ENCODE results near the gene RRBP1. TPM values are rescaled to one million over a fixed set of nuclear protein-coding genes. Genes with fewer than 3 reads are reported as not detected.
"Not testable (repeated sequence)": the region's sequence is repeated elsewhere in the genome, so short reads cannot be mapped to it uniquely, and the experiment has no call there.

Gene RRBP1
- total RNA-seq, 2 experiments from 2014 or later = 55.7 to 59.6 TPM

GRCh38 chr20:17716331-17716730 lies 34.3 kb upstream of the RRBP1 start:
- no peak overlapping the region for H3K4me3 Mint-ChIP-seq
- CTCF ChIA-PET = no interaction called here
- H3K27ac Mint-ChIP-seq = no peak overlapping the region
- H3K36me3 Mint-ChIP-seq = no peaks in the 10 kb centered on the region
- no peak for ATAC-seq
- H3K4me1 Mint-ChIP-seq = no peaks in the 10 kb centered on the region
- no peak for DNase-seq
- H3K27me3 Mint-ChIP-seq = peaks cover 9% of the 10 kb centered on the region
- H3K9me3 Mint-ChIP-seq (ENCODE audit: low read depth) = no peaks in the 10 kb centered on the region

GRCh38 chr20:17715075-17715474 lies 33.0 kb upstream of the RRBP1 start:
- H3K36me3 Mint-ChIP-seq = no peaks in the 10 kb centered on the region
- H3K9me3 Mint-ChIP-seq (ENCODE audit: low read depth) = no peaks in the 10 kb centered on the region
- ATAC-seq (no peak), DNase-seq (no peak)
- no peak overlapping the region for H3K27ac Mint-ChIP-seq
- peaks cover 9% of the 10 kb centered on the region for H3K27me3 Mint-ChIP-seq
- H3K4me1 Mint-ChIP-seq = no peaks in the 10 kb centered on the region
- no peak overlapping the region for H3K4me3 Mint-ChIP-seq
- CTCF ChIA-PET = no interaction called here

GRCh38 chr20:17714597-17714996 lies 32.6 kb upstream of the RRBP1 start:
- DNase-seq (no peak), ATAC-seq (no peak)
- H3K4me1 Mint-ChIP-seq = no peaks in the 10 kb centered on the region
- peaks cover 9% of the 10 kb centered on the region for H3K27me3 Mint-ChIP-seq
- no peak overlapping the region for H3K4me3 Mint-ChIP-seq
- H3K9me3 Mint-ChIP-seq (ENCODE audit: low read depth) = no peaks in the 10 kb centered on the region
- no peaks in the 10 kb centered on the region for H3K36me3 Mint-ChIP-seq
- CTCF ChIA-PET = no interaction called here
- H3K27ac Mint-ChIP-seq = no peak overlapping the region

GRCh38 chr20:17712708-17713107 lies 30.7 kb upstream of the RRBP1 start:
- no peak for DNase-seq
- no peaks in the 10 kb centered on the region for H3K36me3 Mint-ChIP-seq
- no peak overlapping the region for H3K4me3 Mint-ChIP-seq
- no peaks in the 10 kb centered on the region for H3K9me3 Mint-ChIP-seq (ENCODE audit: low read depth)
- peaks cover 3% of the 10 kb centered on the region for H3K27me3 Mint-ChIP-seq
- ATAC-seq = no peak
- H3K27ac Mint-ChIP-seq = no peak overlapping the region
- H3K4me1 Mint-ChIP-seq = no peaks in the 10 kb centered on the region
- CTCF ChIA-PET = interaction anchor here (1.0 kb wide), 1 partner anchor 30 kb away, joined by 3 read pairs; the partner anchor contains the start of gene RRBP1

GRCh38 chr20:17712201-17712600 lies 30.2 kb upstream of the RRBP1 start:
- no peak overlapping the region for H3K4me3 Mint-ChIP-seq
- H3K36me3 Mint-ChIP-seq = no peaks in the 10 kb centered on the region
- peaks cover 3% of the 10 kb centered on the region for H3K27me3 Mint-ChIP-seq
- H3K9me3 Mint-ChIP-seq (ENCODE audit: low read depth) = no peaks in the 10 kb centered on the region
- H3K4me1 Mint-ChIP-seq = no peaks in the 10 kb centered on the region
- no peak for ATAC-seq
- CTCF ChIA-PET = interaction anchor here (1.0 kb wide), 1 partner anchor 30 kb away, joined by 3 read pairs; the partner anchor contains the start of gene RRBP1
- H3K27ac Mint-ChIP-seq = no peak overlapping the region
- no peak for DNase-seq

- no peaks in the 10 kb centered on the region for H3K36me3 Mint-ChIP-seq
- H3K27ac Mint-ChIP-seq = no peak overlapping the region
- H3K9me3 Mint-ChIP-seq (ENCODE audit: low read depth) = no peaks in the 10 kb centered on the region
Observed at GRCh38 chr20:17711267-17711627, 29.2 kb upstream of the RRBP1 start.

GRCh38 chr20:17710379-17711266 lies 28.6 kb upstream of the RRBP1 start:
- Mint-ChIP-seq H3K27me3 (peaks cover 3% of the 10 kb centered on the region), H3K4me1 (no peaks in the 10 kb centered on the region), H3K9me3 (ENCODE audit: low read depth) (no peaks in the 10 kb centered on the region), H3K36me3 (no peaks in the 10 kb centered on the region), H3K4me3 (no peak overlapping the region), H3K27ac (no peak overlapping the region)
- CTCF ChIA-PET = no interaction called here
- DNase-seq (no peak), ATAC-seq (no peak)

More at GRCh38 chr20:17711267-17711627, 29.2 kb upstream of the RRBP1 start:
- DNase-seq = no peak
- Mint-ChIP-seq H3K4me3 (no peak overlapping the region), H3K4me1 (no peaks in the 10 kb centered on the region), H3K27me3 (peaks cover 3% of the 10 kb centered on the region)
- CTCF ChIA-PET = no interaction called here
- ATAC-seq = no peak

GRCh38 chr20:17709361-17710293 lies 27.6 kb upstream of the RRBP1 start:
- DNase-seq (no peak), ATAC-seq (no peak)
- no peak overlapping the region for H3K4me3 Mint-ChIP-seq
- H3K9me3 Mint-ChIP-seq (ENCODE audit: low read depth) = no peaks in the 10 kb centered on the region
- no peak overlapping the region for H3K27ac Mint-ChIP-seq
- CTCF ChIA-PET = interaction anchor here (1.2 kb wide), 1 partner anchor 27 kb away, joined by 3 read pairs; the partner anchor contains the start of gene RRBP1
- no peaks in the 10 kb centered on the region for H3K4me1 Mint-ChIP-seq
- no peaks in the 10 kb centered on the region for H3K36me3 Mint-ChIP-seq
- H3K27me3 Mint-ChIP-seq = peaks cover 3% of the 10 kb centered on the region

- DNase-seq = no peak
- peaks cover 3% of the 10 kb centered on the region for H3K27me3 Mint-ChIP-seq
- no peaks in the 10 kb centered on the region for H3K4me1 Mint-ChIP-seq
- ATAC-seq = no peak
- CTCF ChIA-PET = interaction anchor here (1.2 kb wide), 1 partner anchor 26 kb away, joined by 3 read pairs; the partner anchor contains the start of gene RRBP1
- H3K4me3 Mint-ChIP-seq = no peak overlapping the region
- H3K27ac Mint-ChIP-seq = no peak overlapping the region
- no peaks in the 10 kb centered on the region for H3K36me3 Mint-ChIP-seq
- no peaks in the 10 kb centered on the region for H3K9me3 Mint-ChIP-seq (ENCODE audit: low read depth)
Observed at GRCh38 chr20:17708675-17709360, 26.8 kb upstream of the RRBP1 start.

- H3K27ac Mint-ChIP-seq; H3K4me1 Mint-ChIP-seq; DNase-seq; CTCF ChIA-PET; H3K4me3 Mint-ChIP-seq; ATAC-seq; H3K36me3 Mint-ChIP-seq; H3K27me3 Mint-ChIP-seq; H3K9me3 Mint-ChIP-seq (ENCODE audit: low read depth): not testable (repeated sequence)
Observed at GRCh38 chr20:17707951-17708350, 25.9 kb upstream of the RRBP1 start.

GRCh38 chr20:17706632-17707031 lies 24.6 kb upstream of the RRBP1 start:
- no peaks in the 10 kb centered on the region for H3K4me1 Mint-ChIP-seq
- H3K9me3 Mint-ChIP-seq (ENCODE audit: low read depth) = no peaks in the 10 kb centered on the region
- no peak for DNase-seq
- H3K27ac Mint-ChIP-seq = no peak overlapping the region
- no peak overlapping the region for H3K4me3 Mint-ChIP-seq
- no peak for ATAC-seq
- H3K27me3 Mint-ChIP-seq = no peaks in the 10 kb centered on the region
- no peaks in the 10 kb centered on the region for H3K36me3 Mint-ChIP-seq
- CTCF ChIA-PET = interaction anchor here (1.1 kb wide), 1 partner anchor 24 kb away, joined by 3 read pairs; no protein-coding TSS in a partner anchor

- Mint-ChIP-seq H3K4me1 (no peaks in the 10 kb centered on the region), H3K27me3 (no peaks in the 10 kb centered on the region), H3K9me3 (ENCODE audit: low read depth) (no peaks in the 10 kb centered on the region), H3K4me3 (no peak overlapping the region), H3K27ac (no peak overlapping the region), H3K36me3 (no peaks in the 10 kb centered on the region)
- CTCF ChIA-PET = interaction anchor here (1.1 kb wide), 1 partner anchor 23 kb away, joined by 3 read pairs; no protein-coding TSS in a partner anchor
- ATAC-seq = no peak
- no peak for DNase-seq
Observed at GRCh38 chr20:17705916-17706315, 23.9 kb upstream of the RRBP1 start.
